Kasumi-1 (cell line): Measurements from ENCODE around the gene PMFBP1.

ENCODE experiments used
- DNase-seq, 2 experiments: peaks; one replicate each; lab custom pipeline; 2025; lab: John Stamatoyannopoulos, UW

PMFBP1 gene

DNA sequence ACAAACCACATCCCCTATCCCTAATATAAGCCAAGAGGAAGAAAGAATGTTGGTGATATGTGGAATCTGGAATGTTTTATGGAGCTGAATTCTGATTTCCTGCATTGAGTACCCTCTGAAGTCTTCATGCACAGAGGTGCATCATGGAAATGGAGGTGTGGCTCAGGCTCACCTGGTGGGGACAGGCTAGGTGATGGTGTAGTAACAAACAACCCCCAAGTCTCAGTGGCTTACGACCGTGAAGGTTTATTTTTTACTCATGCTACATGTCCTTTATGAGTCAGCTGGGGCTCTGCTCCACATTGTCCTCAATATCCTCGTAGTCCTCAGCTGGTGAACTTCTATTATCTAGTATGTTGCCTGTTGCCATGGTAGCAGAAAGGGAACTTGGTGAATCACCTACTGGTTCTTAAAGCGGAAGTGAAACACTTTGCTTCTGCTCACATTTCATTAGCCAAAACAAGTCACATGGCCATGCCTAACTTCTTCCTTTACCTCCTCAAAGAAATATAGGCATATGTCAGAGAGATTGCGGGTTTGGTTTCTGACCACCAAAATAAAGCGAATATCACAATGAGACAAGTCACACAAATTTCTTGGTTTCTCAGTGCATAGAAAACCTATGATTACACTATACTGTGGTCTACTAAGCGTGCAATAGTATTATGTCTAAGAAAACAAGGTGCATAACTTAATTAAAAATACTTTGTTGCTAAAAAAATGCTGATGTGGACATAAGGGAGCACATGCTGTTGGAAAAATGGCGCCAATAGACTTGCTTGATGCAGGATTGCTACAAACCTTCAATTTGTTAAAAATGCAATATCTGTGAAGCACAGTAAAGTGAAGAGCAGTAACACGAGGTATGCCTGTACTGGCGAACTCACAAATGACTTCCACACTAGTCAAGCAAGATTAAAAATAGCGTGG is at the start of gene PMFBP1:
PMFBP1 (minus strand) TSS at position 51 of the 930 bp plus-strand sequence. CDS start 947 bp downstream, outside the sequence.
- DNase-seq, result peak; percentile 95 to 96

DNA sequence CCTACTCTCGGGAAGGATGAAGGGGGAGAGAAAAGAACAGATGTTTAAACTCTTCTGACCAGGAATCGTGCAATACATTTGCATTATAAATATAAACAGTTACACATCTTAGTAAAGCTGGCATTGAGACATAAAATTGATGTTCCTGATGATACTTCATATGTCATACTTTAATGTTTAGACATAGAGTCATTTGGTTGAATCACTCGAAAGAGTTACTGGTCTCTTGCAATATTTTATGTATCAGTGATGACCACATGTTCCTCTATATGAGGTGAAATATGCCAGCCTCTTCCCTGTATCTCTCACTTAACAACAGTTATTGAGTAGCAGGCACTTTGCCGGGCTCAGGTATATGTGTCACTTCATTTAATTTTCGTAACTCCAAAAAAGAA is 49.7 kb upstream of the PMFBP1 start:
- DNase-seq, result no peak

DNA sequence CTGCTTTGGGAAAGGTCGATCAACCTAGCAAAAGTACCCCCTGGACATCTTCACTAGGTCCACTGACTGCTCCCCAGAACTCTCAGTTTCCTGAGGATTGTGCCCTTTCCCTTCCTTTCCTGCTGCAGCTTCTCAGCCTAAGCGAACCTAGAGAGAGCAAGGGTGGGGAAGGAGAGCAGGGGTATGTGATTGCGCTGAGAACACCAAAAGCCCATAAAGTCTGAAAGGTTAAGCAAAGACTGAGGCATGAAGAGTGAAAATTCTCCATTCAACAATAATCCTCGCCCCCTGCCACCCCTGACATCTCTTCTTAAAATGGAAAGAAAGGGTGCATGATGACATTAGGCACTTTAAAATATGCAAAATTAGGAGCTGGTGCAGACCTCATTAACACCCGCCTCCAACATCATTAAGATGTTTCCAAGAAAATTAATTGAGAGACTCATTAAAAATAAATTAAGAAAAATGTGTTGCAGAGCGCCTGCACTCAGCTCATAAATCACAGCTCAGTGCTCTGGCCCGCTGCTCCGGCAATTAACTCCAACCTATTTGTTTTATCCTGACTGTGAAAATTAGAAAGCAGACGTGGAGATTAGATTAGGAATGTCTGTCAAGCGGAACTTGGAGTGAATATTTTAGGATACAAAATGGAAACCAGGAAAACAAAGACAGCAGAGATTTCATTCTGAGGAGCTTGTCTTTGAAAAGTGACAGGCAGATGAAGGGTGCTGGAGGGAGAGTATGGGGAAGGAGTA is 49.1 kb upstream of the PMFBP1 start:
- no peak for DNase-seq

GRCh38 chr16:72219282-72219681 is 47.3 kb upstream of the PMFBP1 start:
- DNase-seq, result no peak

- DNase-seq, result no peak
These were observed 44.8 kb upstream of the PMFBP1 start for GRCh38 chr16:72216767-72217166.

GRCh38 chr16:72214821-72215220 is 42.9 kb upstream of the PMFBP1 start:
- no peak for DNase-seq

DNA sequence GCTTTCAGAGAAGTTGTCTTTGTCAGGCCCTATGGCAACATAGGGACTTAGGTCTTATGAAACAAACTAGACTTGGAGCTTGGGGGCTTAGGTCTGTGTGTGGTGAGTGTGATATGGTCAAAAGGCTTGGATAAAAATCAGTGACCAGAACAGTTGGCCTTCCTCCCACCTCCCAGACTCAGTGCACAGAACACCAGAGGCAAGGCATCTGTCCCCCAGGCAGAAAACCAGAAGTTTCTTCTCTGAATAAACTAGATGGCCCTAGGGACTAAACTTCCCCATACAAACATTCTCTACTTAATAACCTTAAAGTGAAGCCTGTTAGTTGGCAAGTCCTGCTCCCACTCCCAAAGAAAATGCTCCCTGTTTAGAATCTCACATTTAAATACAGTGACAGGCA is 39.2 kb upstream of the PMFBP1 start:
- DNase-seq, result no peak

DNA sequence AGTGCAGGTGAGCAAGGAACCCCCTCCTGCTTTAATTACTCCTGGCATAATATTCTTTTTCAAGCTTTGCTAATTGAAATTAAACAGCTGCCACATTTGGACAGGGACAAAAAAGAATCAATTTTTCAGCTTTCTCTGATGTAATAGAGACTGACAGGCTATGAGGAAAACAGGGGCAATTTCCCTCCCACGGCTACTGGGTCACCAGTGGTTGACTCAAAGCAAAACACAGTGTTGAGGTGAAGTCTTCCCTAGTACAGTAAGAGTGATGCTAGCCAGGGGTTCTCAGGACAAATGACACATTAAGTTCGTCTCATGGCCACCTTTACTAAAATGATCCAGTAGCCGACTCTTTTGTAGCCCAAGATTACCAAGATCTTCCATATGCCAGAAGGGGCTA is 38.6 kb upstream of the PMFBP1 start:
- no peak for DNase-seq

DNA sequence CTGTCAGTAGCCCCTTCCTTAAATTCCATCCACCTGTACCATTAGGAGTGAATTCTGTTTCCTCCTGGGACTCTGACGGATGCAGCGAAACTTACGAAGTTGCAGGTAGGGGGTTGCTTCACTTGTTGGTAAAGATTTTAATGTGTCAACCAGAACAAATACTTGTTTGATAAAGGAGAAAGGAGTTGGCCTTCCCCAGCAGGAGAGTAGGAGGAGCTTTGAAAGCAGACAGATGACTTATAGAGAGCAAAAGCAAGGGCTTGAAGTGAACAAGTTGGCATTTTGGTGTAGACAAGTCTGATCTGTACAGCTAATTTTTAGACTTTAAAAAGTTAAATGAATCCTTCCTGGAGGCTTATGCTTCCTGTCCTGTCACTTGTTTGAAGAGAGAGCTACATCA is 38.1 kb upstream of the PMFBP1 start:
- DNase-seq, result no peak

DNA sequence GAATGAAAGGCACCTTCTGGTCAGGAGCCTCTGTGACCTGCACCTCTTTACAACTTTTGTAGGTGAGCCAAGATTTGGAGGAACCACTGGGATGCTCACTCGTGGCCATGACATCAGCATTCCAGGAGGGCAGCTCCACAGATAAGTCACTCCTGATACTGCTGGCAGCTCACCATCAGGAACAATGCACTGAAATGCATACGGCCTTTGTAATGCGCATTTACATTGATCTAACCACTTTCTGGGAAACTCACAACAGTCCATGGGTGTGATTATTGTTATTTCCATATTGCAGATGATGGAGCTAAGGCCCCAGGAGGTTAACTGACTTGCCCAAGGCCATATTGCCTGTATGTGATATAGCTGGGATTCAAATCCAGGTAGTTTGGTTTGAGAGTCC is 34.3 kb upstream of the PMFBP1 start:
- DNase-seq, result no peak

- DNase-seq, result peak; percentile 96 to 98
These were observed 31.4 kb upstream of the PMFBP1 start for GRCh38 chr16:72203401-72203800.

- DNase-seq, result no peak
These were observed 30.1 kb upstream of the PMFBP1 start for GRCh38 chr16:72202014-72202413.

GRCh38 chr16:72201387-72201786 is 29.4 kb upstream of the PMFBP1 start:
- no peak for DNase-seq

- no peak for DNase-seq
These were observed 27.9 kb upstream of the PMFBP1 start for GRCh38 chr16:72199761-72200337.

- DNase-seq, result no peak
These were observed 26.8 kb upstream of the PMFBP1 start for GRCh38 chr16:72198771-72199201.

GRCh38 chr16:72198021-72198711 is 26.2 kb upstream of the PMFBP1 start:
- no peak for DNase-seq

GRCh38 chr16:72197545-72197944 is 25.6 kb upstream of the PMFBP1 start:
- DNase-seq, result no peak

GRCh38 chr16:72195609-72196008 is 23.7 kb upstream of the PMFBP1 start:
- peak; percentile 25 to 61 for DNase-seq

GRCh38 chr16:72191551-72191950 is 19.6 kb upstream of the PMFBP1 start:
- no peak for DNase-seq

GRCh38 chr16:72189865-72190371 is 18.0 kb upstream of the PMFBP1 start:
- no peak for DNase-seq

GRCh38 chr16:72188541-72188940 is 16.6 kb upstream of the PMFBP1 start:
- DNase-seq, result no peak

DNA sequence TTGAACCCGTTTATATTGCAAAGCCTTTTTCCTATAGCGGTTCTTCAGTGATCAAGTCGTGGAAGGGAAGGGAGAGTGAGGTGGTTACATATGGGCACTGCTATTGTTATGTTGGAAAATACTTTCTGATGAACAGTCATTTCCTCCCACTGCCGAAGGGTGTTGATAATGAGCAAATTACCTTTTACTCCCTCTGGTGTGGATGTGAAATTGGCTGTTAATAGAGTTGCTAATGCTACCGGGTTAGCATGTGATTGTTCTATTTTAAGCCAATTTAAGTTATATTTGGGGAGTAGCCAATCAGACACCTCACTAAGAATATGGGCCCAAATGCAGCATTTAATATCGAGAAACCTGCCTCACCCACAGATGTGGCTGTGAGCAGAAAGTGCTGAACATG is 15.6 kb upstream of the PMFBP1 start:
- DNase-seq, result no peak
